Measurements from ENCODE around the gene VSTM2B. TPM values are rescaled to one million over a fixed set of nuclear protein-coding genes. Genes with fewer than 3 reads are reported as not detected.

VSTM2B gene
- total RNA-seq, 1 experiment from 2014 or later, result not detected

DNA sequence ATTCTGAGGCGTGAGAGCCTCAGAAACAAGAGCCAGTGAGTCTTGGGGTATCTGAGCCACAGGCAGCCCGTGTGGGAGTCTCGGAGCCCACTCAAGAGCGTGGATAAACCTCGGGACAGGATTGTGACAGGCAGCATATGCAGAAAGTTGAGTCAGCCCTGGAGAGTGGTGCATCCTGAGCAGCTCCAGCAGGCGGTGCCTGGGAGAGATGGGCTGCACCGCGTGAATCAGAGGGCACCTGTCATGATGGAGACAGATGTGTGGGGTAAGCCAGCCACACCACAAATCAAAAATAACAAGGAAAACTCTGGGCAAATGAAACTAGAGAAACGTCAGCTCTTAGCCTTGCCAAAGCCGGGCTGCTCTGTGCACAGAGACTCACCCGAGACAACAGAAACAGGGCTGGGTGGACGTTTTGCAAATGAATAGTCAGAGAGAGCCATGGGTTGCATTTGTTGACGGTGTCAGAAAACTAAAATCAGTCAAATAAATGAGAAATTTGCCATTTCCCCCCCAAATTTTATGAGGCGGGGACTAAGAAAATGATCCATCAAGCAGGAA lies 50.3 kb downstream of the VSTM2B start:
- H3K27ac ChIP-seq, result no peak overlapping the region
- H3F3A ChIP-seq (ENCODE audit: insufficient read depth, low read depth), result no peaks in the 10 kb centered on the region
- no peaks in the 10 kb centered on the region for H3K79me2 ChIP-seq (ENCODE audit: low read depth)
- CTCF ChIA-PET, result no interaction called here
- TF ChIP-seq EZH2 (IDR thresholded peaks at IDR 0.05; ENCODE audit: low read depth), result no peak
- TF ChIP-seq, protein P1, sequence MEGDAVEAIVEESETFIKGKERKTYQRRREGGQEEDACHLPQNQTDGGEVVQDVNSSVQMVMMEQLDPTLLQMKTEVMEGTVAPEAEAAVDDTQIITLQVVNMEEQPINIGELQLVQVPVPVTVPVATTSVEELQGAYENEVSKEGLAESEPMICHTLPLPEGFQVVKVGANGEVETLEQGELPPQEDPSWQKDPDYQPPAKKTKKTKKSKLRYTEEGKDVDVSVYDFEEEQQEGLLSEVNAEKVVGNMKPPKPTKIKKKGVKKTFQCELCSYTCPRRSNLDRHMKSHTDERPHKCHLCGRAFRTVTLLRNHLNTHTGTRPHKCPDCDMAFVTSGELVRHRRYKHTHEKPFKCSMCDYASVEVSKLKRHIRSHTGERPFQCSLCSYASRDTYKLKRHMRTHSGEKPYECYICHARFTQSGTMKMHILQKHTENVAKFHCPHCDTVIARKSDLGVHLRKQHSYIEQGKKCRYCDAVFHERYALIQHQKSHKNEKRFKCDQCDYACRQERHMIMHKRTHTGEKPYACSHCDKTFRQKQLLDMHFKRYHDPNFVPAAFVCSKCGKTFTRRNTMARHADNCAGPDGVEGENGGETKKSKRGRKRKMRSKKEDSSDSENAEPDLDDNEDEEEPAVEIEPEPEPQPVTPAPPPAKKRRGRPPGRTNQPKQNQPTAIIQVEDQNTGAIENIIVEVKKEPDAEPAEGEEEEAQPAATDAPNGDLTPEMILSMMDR (conservative IDR thresholded peaks at IDR 0.05), result no peak
- no peak for DNase-seq
- no peak overlapping the region for H3K4me3 ChIP-seq
- no peaks in the 10 kb centered on the region for H3K9me3 ChIP-seq (ENCODE audit: insufficient read depth, low read depth)
- H3K36me3 ChIP-seq (ENCODE audit: low read depth), result no peaks in the 10 kb centered on the region
- intact Hi-C loops (cut with micrococcal nuclease; ENCODE audit: unreplicated experiment), result no loop called here
- H4K20me1 ChIP-seq (ENCODE audit: insufficient read depth), result no peaks in the 10 kb centered on the region
- H3K9me2 ChIP-seq (ENCODE audit: insufficient read depth), result no peaks in the 10 kb centered on the region
- POLR2A ChIA-PET (ENCODE audit: unreplicated experiment), result no interaction called here
- H3K27me3 ChIP-seq (ENCODE audit: insufficient read depth, low read depth), result peaks cover 97% of the 10 kb centered on the region
- H3K4me2 ChIP-seq, result no peak overlapping the region
- H3K4me1 ChIP-seq (replicated peaks; ENCODE audit: insufficient read depth), result no peaks in the 10 kb centered on the region
- no TSS peak for BruUV-seq (replicated peaks)
- no peak overlapping the region for H2AFZ ChIP-seq

DNA sequence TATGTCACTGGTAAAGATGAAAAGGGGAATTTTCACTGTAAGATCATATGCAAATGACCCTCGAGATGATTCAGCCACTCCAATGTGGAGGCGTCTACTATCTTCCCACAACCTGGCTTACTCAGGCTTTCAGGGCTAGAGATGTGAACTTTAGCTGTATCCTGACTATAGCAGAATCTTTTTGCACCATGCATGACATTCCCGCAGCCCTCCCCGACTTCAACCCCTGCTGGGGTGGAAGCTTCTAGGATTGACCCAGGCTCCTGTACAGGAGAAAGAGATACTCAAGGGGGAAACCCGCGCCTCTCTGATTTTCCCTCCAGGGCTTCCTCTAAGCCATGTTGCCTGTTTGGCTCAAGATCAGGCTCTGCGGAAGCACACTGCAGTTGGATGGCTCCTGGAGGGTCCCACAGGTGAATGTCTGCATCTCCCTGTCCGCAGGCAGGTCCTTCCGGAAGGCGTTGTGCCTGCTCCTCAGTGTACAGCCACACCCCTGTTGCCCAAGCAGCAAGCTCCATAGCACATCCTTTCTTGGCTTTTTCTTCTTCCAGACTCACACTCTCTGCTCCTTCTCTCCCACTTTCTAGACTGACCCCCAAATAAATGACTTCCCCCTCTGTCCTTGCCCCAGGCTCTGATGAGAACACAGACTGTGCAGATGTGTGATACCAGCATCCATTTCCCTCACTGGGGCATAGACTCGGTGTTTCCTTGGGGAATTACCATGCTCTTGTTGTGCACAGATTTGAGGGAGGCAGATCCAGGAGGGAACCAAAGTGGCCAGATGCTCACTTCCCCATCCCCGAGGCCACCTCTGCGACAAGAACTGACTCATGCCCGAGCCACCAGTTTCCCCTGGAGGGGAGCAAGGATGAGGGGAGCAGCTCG lies 51.2 kb downstream of the VSTM2B start:
- no peaks in the 10 kb centered on the region for H3K9me2 ChIP-seq (ENCODE audit: insufficient read depth)
- no peaks in the 10 kb centered on the region for H3K4me1 ChIP-seq (replicated peaks; ENCODE audit: insufficient read depth)
- H3K27me3 ChIP-seq (ENCODE audit: insufficient read depth, low read depth), result peaks cover 94% of the 10 kb centered on the region
- no peaks in the 10 kb centered on the region for H3K9me3 ChIP-seq (ENCODE audit: insufficient read depth, low read depth)
- H3F3A ChIP-seq (ENCODE audit: insufficient read depth, low read depth), result no peaks in the 10 kb centered on the region
- TF ChIP-seq, protein P1 (conservative IDR thresholded peaks at IDR 0.05), result no peak
- H3K79me2 ChIP-seq (ENCODE audit: low read depth), result no peaks in the 10 kb centered on the region
- intact Hi-C loops (cut with micrococcal nuclease; ENCODE audit: unreplicated experiment), result no loop called here
- no peak overlapping the region for H3K4me2 ChIP-seq
- POLR2A ChIA-PET (ENCODE audit: unreplicated experiment), result no interaction called here
- H4K20me1 ChIP-seq (ENCODE audit: insufficient read depth), result no peaks in the 10 kb centered on the region
- H3K4me3 ChIP-seq, result no peak overlapping the region
- BruUV-seq (replicated peaks), result no TSS peak
- DNase-seq, result no peak
- no peak overlapping the region for H3K27ac ChIP-seq
- CTCF ChIA-PET, result no interaction called here
- no peak overlapping the region for H2AFZ ChIP-seq
- no peaks in the 10 kb centered on the region for H3K36me3 ChIP-seq (ENCODE audit: low read depth)

DNA sequence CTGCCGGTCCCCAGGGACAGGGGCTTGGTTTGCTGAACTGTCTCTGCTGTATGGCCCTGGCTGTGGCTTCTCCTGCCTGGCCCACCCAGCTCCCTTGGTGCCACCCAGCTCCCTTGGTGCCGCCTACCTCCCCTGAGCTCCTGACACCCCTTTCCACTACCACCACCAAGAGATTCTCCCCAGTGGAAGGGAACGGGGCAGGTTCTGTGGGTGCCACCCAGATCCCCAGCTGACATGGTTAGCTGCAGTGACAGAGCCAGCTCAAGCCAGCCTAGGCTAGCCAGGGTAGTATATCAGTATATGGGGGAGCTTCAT lies 51.8 kb downstream of the VSTM2B start:
- no peaks in the 10 kb centered on the region for H3K79me2 ChIP-seq (ENCODE audit: low read depth)
- DNase-seq, result no peak
- POLR2A ChIA-PET (ENCODE audit: unreplicated experiment), result no interaction called here
- no peak overlapping the region for H3K27ac ChIP-seq
- no TSS peak for BruUV-seq (replicated peaks)
- H3K9me2 ChIP-seq (ENCODE audit: insufficient read depth), result no peaks in the 10 kb centered on the region
- H3K4me2 ChIP-seq, result no peak overlapping the region
- no peaks in the 10 kb centered on the region for H4K20me1 ChIP-seq (ENCODE audit: insufficient read depth)
- no peak overlapping the region for H2AFZ ChIP-seq
- no peaks in the 10 kb centered on the region for H3F3A ChIP-seq (ENCODE audit: insufficient read depth, low read depth)
- intact Hi-C loops (cut with micrococcal nuclease; ENCODE audit: unreplicated experiment), result no loop called here
- CTCF ChIA-PET, result no interaction called here
- peaks cover 94% of the 10 kb centered on the region for H3K27me3 ChIP-seq (ENCODE audit: insufficient read depth, low read depth)
- H3K4me1 ChIP-seq (replicated peaks; ENCODE audit: insufficient read depth), result no peaks in the 10 kb centered on the region
- H3K9me3 ChIP-seq (ENCODE audit: insufficient read depth, low read depth), result no peaks in the 10 kb centered on the region
- TF ChIP-seq, protein P1 (conservative IDR thresholded peaks at IDR 0.05), result no peak
- no peak for TF ChIP-seq EZH2 (IDR thresholded peaks at IDR 0.05; ENCODE audit: low read depth)
- H3K4me3 ChIP-seq, result no peak overlapping the region
- no peaks in the 10 kb centered on the region for H3K36me3 ChIP-seq (ENCODE audit: low read depth)
